ENCODE data around the gene CD300LF.

The CD300LF gene

DNA sequence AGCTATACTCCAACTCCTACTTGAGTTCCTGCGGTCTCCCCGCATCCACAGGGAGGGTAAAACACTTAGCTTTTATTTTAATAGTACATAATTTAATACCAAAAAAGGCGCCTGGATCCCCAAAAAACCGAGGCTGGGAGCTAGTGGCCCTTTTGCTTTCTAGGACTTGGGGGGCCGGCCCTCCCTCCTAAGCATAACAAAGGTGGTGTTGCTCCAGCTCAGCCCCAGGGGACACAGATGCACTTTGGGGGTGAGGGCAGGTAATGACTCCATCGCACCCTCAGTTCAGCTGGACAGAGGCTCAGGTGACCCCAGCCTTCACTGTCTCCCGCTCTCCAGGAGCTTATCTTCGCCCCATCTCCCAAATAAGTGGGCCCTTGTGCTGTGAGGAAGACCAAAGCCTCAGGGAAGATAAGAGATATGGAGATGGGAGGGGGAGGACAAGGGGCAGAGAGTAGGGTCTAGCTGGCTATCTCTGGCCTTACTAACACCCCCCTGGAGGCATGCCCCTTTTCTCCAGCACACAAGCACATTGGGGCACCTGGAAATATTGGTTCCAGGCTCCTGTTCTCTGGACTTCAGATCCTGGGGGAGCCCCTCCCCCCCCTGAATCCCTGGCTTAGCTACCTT, 32.9 kb upstream of the CD300LF start:
- no peak for DNase-seq

GRCh38 chr17:74744714-74745547, 32.2 kb upstream of the CD300LF start:
- DNase-seq: peak; percentile 54

GRCh38 chr17:74744349-74744713, 31.6 kb upstream of the CD300LF start:
- no peak for DNase-seq

DNA sequence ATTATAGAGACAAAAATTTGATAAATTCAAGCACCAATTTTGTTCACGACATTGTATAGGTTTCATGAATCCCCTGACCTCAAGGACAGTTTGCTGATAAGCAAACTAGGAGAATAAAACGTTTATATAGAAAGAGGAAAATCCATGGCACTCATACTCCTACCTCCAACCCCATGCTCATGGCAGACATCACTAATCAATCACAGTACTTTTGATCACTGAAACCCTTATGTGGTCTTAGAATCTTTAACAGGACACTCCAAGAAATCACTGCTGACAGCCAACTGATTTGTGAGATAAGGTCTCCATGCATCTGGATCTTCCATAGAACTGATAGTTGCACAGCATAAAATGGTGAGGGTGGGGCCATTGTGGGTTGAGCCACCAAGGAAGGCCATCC, 31.0 kb upstream of the CD300LF start:
- no peak for DNase-seq

DNA sequence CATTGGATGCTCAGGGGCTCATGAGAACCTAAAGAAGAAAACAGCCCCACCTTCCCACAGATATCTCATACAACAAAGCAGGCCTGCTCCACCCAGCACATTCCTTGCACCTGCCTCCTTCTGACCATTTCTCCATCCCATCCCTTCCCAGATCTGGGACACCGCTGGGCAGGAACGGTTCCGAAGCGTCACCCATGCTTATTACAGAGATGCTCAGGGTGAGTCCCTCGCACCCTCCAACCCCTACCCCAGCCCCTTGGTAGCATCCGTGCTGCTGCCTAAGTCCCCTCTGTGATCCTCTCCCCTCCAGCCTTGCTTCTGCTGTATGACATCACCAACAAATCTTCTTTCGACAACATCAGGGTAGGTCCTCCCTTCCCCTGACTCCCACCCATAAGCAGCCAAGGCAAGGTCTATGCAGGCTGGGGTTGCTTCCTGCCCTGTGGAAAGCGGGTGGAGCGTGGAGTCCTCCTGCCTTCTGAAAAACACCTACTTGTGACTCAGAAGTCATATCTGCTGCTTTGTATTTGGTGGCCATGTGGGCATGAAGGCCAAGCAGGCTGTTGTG, 30.3 kb upstream of the CD300LF start:
- no peak for DNase-seq

DNA sequence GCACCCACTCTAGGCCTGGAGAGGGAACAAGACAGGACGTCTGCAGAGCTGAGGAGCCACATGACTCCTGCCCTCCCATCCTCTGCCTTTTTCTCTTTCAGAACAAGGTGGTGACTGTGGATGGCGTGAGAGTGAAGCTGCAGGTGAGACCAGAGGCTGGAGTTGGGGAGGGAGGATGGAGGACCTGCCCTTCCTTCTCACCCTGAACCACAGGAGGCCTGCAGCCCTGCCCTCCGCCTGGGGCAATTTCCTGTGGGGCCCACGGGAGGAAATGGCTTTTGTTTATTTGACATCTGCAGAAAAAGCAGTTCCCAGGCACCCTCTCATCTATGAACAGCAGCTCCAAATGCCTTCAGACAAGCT, 29.4 kb upstream of the CD300LF start:
- no peak for DNase-seq

DNA sequence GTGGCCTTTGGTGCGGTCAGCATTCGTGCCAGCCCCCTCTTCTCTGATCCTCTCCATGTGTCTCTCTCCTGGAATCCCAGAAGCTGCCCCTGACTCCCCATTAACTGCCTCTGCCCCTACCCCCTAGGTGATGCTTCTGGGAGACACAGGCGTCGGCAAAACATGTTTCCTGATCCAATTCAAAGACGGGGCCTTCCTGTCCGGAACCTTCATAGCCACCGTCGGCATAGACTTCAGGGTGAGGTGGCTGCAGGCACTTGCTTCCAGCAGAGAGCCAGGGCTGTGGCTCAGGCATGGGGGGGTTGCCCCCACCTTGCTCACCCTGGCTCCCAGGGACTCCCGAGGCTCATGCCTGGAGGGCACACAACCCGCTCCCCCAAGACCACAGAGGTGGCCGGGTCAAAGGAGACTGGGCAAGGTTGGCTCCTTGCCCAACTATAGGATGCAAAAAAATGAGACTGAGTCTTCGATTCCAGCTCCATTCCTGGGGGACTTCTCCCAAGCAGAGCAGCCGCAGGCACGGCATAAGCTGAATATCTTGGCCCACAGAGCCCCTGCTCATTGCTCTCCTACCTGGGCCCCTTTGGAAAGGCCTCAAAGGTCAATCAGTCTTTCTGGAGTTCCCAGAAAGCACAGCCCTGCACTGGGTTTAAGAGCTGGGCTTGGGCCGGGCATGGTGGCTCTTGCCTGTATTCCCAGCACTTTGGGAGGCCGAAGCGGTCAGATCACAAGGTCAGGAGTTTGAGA, 28.1 kb upstream of the CD300LF start:
- DNase-seq: no peak

DNA sequence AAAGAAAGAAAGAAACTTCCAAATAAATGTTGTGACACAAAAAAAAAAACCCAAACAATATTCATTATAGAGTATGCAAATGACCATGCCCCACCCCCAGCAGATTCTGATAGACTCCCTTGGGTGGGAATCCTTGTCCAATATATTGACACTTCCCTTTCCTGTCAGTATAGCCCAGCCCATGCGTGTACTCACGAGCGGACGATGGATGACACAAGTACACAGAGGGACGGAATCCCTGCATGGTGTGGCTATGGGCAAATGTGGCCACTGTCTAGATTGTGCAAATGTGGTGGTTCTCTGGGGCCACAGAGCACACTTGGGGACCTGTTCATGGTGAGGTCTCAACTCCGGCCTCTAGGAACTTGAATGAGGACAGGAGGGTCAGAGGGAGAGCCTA, 27.4 kb upstream of the CD300LF start:
- no peak for DNase-seq

DNA sequence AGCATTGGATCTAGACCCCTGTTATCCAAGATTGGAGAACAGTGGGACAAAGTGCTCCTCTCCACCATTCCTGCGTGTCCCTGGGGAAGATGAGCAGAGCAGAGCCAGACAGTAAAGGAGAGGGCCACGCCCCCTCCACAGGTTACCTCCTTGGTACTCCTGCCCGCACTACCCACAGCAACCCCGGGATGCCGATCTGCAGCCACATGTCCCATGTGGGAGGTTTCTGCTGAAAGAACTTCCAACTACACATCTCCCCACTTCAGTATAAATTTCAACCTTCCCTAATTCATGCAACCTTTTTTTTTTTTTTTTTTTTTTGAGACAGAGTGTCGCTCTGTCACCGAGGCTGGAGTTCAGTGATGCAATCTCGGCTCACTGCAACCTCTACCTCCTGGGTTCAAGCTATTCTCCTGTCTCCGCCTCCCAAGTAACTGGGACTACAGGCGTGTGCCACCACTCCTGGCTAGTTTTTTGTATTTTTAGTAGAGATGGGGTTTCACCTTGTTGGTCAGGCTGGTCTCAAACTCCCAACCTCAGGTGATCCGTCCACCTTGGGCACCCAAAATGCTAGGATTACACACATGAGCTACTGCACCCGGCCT, 26.6 kb upstream of the CD300LF start:
- no peak for DNase-seq

GRCh38 chr17:74738051-74738996, 25.6 kb upstream of the CD300LF start:
- DNase-seq: no peak

GRCh38 chr17:74737299-74738050, 24.8 kb upstream of the CD300LF start:
- no peak for DNase-seq

GRCh38 chr17:74736513-74737298, 24.0 kb upstream of the CD300LF start, which contains the start of gene RAB37:
RAB37 (plus strand) TSS chr17:74737256; CDS start chr17:74737273, 17 bp downstream.
- DNase-seq: no peak

DNA sequence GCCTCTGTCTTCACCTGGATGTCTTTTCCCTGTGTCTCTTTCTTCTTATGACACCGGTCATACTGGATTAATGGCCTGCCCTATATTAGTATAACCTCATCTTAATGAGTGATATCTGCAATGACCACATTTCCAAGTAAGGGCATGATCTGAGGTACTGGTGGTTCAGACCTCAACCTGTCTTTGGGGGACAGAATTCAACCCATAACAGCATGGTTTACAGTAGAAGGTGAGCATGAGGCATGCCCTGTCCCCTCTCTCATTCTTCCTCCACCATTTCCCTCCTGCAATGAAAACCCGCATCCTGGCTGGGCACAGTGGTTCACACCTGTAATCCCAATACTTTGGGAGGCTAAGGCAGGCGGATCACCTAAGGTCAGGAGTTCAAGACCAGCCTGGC, 21.5 kb upstream of the CD300LF start:
- DNase-seq: no peak

GRCh38 chr17:74733365-74734122, 20.8 kb upstream of the CD300LF start:
- no peak for DNase-seq

DNA sequence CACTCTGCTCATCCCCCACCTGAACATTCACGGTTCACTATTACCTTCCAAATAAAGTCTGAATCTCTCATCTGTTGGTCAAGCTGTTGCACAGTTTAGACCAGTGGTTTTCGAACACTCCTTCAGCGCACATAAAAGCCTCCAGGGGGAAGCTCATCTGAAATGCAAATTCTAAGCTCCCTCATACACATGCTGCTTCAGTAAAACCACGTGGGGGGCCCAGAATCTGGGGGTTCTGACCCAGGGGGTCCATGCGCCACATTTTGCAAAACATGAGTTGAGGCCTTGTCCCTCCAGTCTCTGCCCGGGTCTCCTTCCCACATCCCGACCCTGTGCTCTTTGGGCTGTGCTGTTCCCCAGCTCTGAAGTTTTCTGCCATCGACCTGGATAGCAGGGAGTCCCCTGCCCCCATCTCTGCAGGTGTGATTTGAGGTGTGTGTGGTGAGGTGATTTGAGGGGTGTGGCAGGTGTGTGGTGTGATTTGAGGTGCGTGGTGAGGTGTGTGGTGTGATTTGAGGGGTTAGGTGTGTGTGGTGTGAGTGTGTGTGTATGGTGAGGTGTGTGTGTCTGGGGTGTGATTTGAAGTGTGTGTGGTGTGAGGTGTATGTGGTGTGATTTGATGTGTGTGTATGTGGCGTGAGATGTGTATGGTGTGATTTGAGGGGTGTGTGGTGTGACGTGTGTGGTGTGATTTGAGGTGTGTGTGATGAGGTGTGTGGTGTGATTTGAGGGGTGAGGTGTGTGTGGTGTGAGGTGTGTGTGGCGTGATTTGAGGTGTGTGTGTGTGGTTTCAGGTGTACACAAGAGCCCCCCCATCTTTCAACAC, 19.5 kb upstream of the CD300LF start:
- no peak for DNase-seq

GRCh38 chr17:74731347-74731605, 18.6 kb upstream of the CD300LF start:
- DNase-seq: no peak

DNA sequence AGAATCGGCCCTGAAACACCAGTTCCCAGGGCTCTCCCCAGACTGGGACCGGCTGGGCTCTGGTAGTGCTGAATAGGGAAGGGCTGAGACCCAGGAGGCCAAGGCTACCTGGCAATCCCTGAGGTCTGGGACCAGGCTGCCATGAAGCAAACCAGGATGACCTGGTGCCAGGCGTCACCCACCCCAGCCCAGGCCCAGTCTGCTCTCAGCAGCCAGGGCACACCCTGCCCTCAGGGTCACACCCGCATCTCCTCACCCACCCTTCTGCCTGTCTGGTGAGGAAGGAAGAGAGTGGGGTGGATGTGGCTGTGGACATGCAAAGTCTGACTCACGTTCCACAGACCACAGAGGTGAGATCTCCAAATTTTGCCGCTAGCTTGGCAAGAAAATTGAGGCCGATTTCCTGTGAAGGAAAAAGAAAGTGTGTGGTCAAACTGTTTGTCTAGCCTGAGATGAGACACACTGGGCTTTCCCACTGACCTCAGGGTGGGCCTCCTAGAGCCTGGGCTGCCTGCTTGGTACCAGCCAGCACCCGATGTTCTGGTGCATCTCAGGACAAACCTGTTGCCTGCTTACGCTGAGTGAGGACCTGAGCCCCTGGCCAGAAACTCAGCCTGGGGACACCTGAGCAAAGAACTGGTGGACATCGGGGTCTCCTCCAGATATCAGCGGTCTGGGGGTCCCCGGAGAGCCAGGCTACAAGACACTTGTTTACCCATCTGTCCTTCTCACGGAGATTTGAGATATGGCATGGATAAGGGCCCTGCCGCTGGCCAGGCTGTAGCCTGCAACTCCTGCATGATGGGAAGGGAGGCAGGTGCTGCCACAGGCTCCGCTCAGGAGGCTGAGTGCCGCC, 18.0 kb upstream of the CD300LF start:
- DNase-seq: no peak

GRCh38 chr17:74729866-74730265, 17.1 kb upstream of the CD300LF start:
- no peak for DNase-seq
